GM20000 (cell line): ENCODE data around the gene KLHDC4.

ENCODE experiments used
- DNase-seq: peaks from one replicate; pipeline ENCODE4 v3.0.0; 2012; ENCODE audit warnings: low spot score
- CTCF ChIP-seq: IDR thresholded peaks from 2 replicates; pipeline ENCODE4 v1.5.1; 2012; ENCODE audit warnings: mild to moderate bottlenecking, control low read depth; ENCODE audit errors: extremely low read depth, missing control alignments

Gene KLHDC4

GRCh38 chr16:87689956-87690465 lies 75.8 kb downstream of the KLHDC4 start:
- no peak for TF ChIP-seq CTCF
- DNase-seq, result no peak

GRCh38 chr16:87688876-87689815 lies 76.6 kb downstream of the KLHDC4 start:
- no peak for DNase-seq
- no peak for TF ChIP-seq CTCF

- TF ChIP-seq CTCF, result no peak
These were observed 77.7 kb downstream of the KLHDC4 start for GRCh38 chr16:87687998-87688529.

GRCh38 chr16:87687126-87687910 lies 78.5 kb downstream of the KLHDC4 start:
- TF ChIP-seq CTCF, result no peak
- DNase-seq, result no peak

More at GRCh38 chr16:87687998-87688529, 77.7 kb downstream of the KLHDC4 start:
- no peak for DNase-seq

- TF ChIP-seq CTCF, result no peak
- no peak for DNase-seq
These were observed 79.1 kb downstream of the KLHDC4 start for GRCh38 chr16:87686697-87687096.

- TF ChIP-seq CTCF, result no peak
- DNase-seq, result no peak
These were observed 80.0 kb downstream of the KLHDC4 start for GRCh38 chr16:87685766-87686165.
